Ovary (tissue), 9 donors: ENCODE results near the gene VGF. TPM values are rescaled to one million over a fixed set of nuclear protein-coding genes. Genes with fewer than 3 reads are reported as not detected.
"Not testable (repeated sequence)": the region's sequence is repeated elsewhere in the genome, so short reads cannot be mapped to it uniquely, and the experiment has no call there.

ENCODE experiments used
- DNase-seq, 5 donors: peaks; one replicate each; pipeline ENCODE4 v3.0.0-alpha.2; 2019 to 2020
- H3K27ac ChIP-seq, 2 donors: fragments of 200-600 bp; one replicate each; pipeline versions ENCODE4 v1.5.1 to v1.8.0; 2019 to 2022
- H3K27me3 ChIP-seq: fragments of 200-600 bp; one replicate; pipeline ENCODE4 v1.8.0; 2022
- H3K36me3 ChIP-seq: fragments of 200-600 bp; sonication (generic); one replicate; pipeline ENCODE4 v1.5.1; 2019
- H3K4me1 ChIP-seq: one replicate; pipeline ENCODE4 v1.8.1; 2013; ENCODE audit warnings: mild to moderate bottlenecking, moderate library complexity; ENCODE audit not compliant: insufficient read depth
- H3K4me3 ChIP-seq: fragments of 200-600 bp; sonication (generic); one replicate; pipeline ENCODE4 v1.5.1; 2017
- H3K9me3 ChIP-seq, 2 donors: fragments of 200-600 bp in 1 of 2; sonication (generic) in 1 of 2; one replicate each; pipeline versions ENCODE4 v1.5.1 to v1.8.1; 2013 to 2019; ENCODE audit warnings: mild to moderate bottlenecking in 1 of 2, moderate library complexity in 1 of 2
- CTCF ChIP-seq, 3 donors: fragments of 450-650 bp in 2 of 3; fragments of 200-600 bp in 1 of 3; IDR thresholded peaks; one replicate each; pipeline versions ENCODE4 v1.5.1 to v1.8.0; 2016 to 2022; ENCODE audit warnings: antibody characterized with exemption in 3 of 3, mild to moderate bottlenecking in 1 of 3
- EP300 ChIP-seq: sonication (generic); formaldehyde crosslinking; IDR thresholded peaks from one replicate; pipeline ENCODE4 v1.6.1; 2017; ENCODE audit warnings: antibody characterized with exemption
- POLR2A ChIP-seq: fragments of 450-650 bp; IDR thresholded peaks from one replicate; pipeline ENCODE4 v1.6.1; 2017; ENCODE audit warnings: antibody characterized with exemption, mild to moderate bottlenecking, moderate library complexity
- WGBS, 3 donors: extraction: QIAGEN DNeasy Blood & Tissue Kit in 1 of 3; methylation state at CpG; one replicate each; pipeline versions ENCODE4 v1.1.5 to v1.1.7; 2013 to 2017; 5-methylcytosine and 5-hydroxymethylcytosine counted together
- intact Hi-C, 4 donors: fragments of 100-400 bp; cut with DNase I; formaldehyde crosslinking; loops; one replicate each; pipeline versions ENCODE4 v1.11.0 to v1.15.1; 2022 to 2023
- polyA plus RNA-seq, 2 donors: library from polyadenylated mRNA; stranded (reverse); fragments of 200-250 nt in 1 of 2; fragments of 350-450 nt in 1 of 2; fragmentation: Illumina TruSeq in 1 of 2; extraction: RNeasy Lipid Tissue Mini Kit (QIAGEN cat#74804) in 1 of 2; gene quantifications; one replicate each; pipeline ENCODE4 v1.2.3, GENCODE V29; 2013 to 2014
- total RNA-seq, 7 donors: library from RNA; depleted of rRNA in 2 of 7; stranded (reverse); fragments of >200 nt in 2 of 7; fragmentation: NEBNext Ultra II Directional in 3 of 7; extraction: Animal tissue kit (Norgen Biotek cat#: 25700) in 3 of 7; gene quantifications; one replicate each; pipeline versions ENCODE4 v1.1.0 to v1.2.4, GENCODE V29; 2016 to 2023
- donor health status: DM: no; HTN: no; CAD: no; lungs with moderate emphysema.
- donor health status: DM: no; HTN: no; CAD: no.
- donor health status: Bipolar disorder and iron deficiency.
- donor health status: DM: yes; HTN: yes; CAD: no.
- donor health status: DM: no; HTN: no; CAD: no.
- donor health status: DM: yes; HTN: yes; CAD: no.

VGF gene
- total and polyA plus RNA-seq, 9 donors: 0.04 to 0.20 TPM; not detected in 7

GRCh38 chr7:101137651-101138212 lies 27.6 kb downstream of the VGF start:
- 66 to 78% (median 75%) methylated on average over 9 of the region's 9 CpGs for WGBS, 3 donors
- peak overlapping the region in 1 of 2 donors; percentile 29 for H3K27ac ChIP-seq
- no peaks in the 10 kb centered on the region for H3K4me1 ChIP-seq
- intact Hi-C loops: loop anchor here in 3 of 4 donors (5.0 to 10.0 kb wide), 4 partner anchors 35 to 243 kb away; partner anchors contain the start of genes TRIM56 (in 2 of the 3) and ACHE (in 1 of the 3)
- H3K4me3 ChIP-seq: no peak overlapping the region
- H3K9me3 ChIP-seq: no peaks in the 10 kb centered on the region
- no peaks in the 10 kb centered on the region for H3K27me3 ChIP-seq
- DNase-seq: peak in 1 of 5 donors; percentile 47
- TF ChIP-seq POLR2A (no peak), EP300 (no peak), CTCF (IDR thresholded peaks at IDR 0.05) (no peak)
- no peaks in the 10 kb centered on the region for H3K36me3 ChIP-seq

GRCh38 chr7:101134399-101134980 lies 30.9 kb downstream of the VGF start:
- 55 to 76% (median 75%) methylated on average over 6 of the region's 6 CpGs for WGBS, 3 donors
- TF ChIP-seq POLR2A (no peak), EP300 (no peak), CTCF (IDR thresholded peaks at IDR 0.05) (no peak)
- H3K4me3 ChIP-seq: no peak overlapping the region
- no peak overlapping the region for H3K27ac ChIP-seq
- no peaks in the 10 kb centered on the region for H3K36me3 ChIP-seq
- H3K4me1 ChIP-seq: no peaks in the 10 kb centered on the region
- intact Hi-C loops: loop anchor here in 2 of 4 donors (10.0 kb wide), 2 partner anchors 50 to 240 kb away; partner anchors contain the start of genes TRIM56 (in 2 of the 2) and ACHE (in 1 of the 2)
- peak in 1 of 5 donors; percentile 28 for DNase-seq
- H3K27me3 ChIP-seq: no peaks in the 10 kb centered on the region
- no peaks in the 10 kb centered on the region for H3K9me3 ChIP-seq

GRCh38 chr7:101133621-101134398 lies 31.6 kb downstream of the VGF start:
- no peaks in the 10 kb centered on the region for H3K9me3 ChIP-seq
- H3K4me1 ChIP-seq: no peaks in the 10 kb centered on the region
- H3K27ac ChIP-seq: no peak overlapping the region
- no peaks in the 10 kb centered on the region for H3K36me3 ChIP-seq
- no peaks in the 10 kb centered on the region for H3K27me3 ChIP-seq
- TF ChIP-seq EP300: no peak
- TF ChIP-seq CTCF (IDR thresholded peaks at IDR 0.05): no peak
- no peak for TF ChIP-seq POLR2A
- no peak overlapping the region for H3K4me3 ChIP-seq
- intact Hi-C loops: loop anchor here in 2 of 4 donors (10.0 kb wide), 2 partner anchors 49 to 239 kb away; partner anchors contain the start of genes TRIM56 (in 2 of the 2) and ACHE (in 1 of the 2)
- DNase-seq: peak in 1 of 5 donors; percentile 30
- WGBS, 3 donors: 83 to 86% (median 85%) methylated on average over 15 of the region's 15 CpGs

GRCh38 chr7:101132626-101133600 lies 32.5 kb downstream of the VGF start:
- not testable (repeated sequence) for H3K27ac ChIP-seq, H3K9me3 ChIP-seq, H3K4me3 ChIP-seq, H3K36me3 ChIP-seq, H3K27me3 ChIP-seq, H3K4me1 ChIP-seq
- DNase-seq: peak in 1 of 5 donors; percentile 32
- 89 to 91% (median 91%) methylated on average over 18 of the region's 18 CpGs for WGBS, 3 donors
- intact Hi-C loops: loop anchor here in 2 of 4 donors (10.0 kb wide), 2 partner anchors 48 to 238 kb away; partner anchors contain the start of genes TRIM56 (in 2 of the 2) and ACHE (in 1 of the 2)
